Measurements from ENCODE around the gene PLA2G6. TPM values are rescaled to one million over a fixed set of nuclear protein-coding genes. Genes with fewer than 3 reads are reported as not detected.

Gene PLA2G6
- total and polyA plus RNA-seq, 2 of the 13 experiments (the other 11 are each of a cell fraction or from before 2014, with no cell fraction given): 4.8 to 11.5 TPM

DNA sequence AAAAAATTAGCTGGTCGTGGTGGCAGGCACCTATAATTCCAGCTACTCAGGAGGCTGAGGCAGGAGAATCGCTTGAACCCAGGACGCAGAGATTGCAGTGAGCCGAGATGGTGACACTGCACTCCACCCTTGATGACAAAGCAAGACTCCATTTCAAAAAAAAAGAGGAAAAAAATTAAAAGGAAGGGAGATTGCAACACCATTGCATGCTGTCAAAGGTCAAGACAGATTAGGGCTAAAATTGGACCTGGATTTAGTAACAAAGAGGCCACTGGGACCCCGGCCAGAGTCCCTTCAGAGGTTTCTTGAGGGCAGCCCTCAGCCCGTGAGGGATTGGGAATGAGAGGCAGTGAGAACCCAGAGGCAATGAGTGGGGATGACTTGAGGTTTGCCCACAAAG, 11.9 kb upstream of the PLA2G6 start (continued):
- TF ChIP-seq ZNF234 (CRISPR knock-in tag; conservative IDR thresholded peaks at IDR 0.05): no peak
- no peak for TF ChIP-seq PHF8 (CRISPR knock-in tag; IDR thresholded peaks at IDR 0.05)
- peak; percentile 85; the same call in 1 of the 2 replicates for TF ChIP-seq NR2F2 (IDR thresholded peaks at IDR 0.05; ENCODE audit: borderline replicate concordance, low read depth)
- no peak for TF ChIP-seq RFX5 (IDR thresholded peaks at IDR 0.05; ENCODE audit: low read depth, low read length)
- TF ChIP-seq, protein P1, sequence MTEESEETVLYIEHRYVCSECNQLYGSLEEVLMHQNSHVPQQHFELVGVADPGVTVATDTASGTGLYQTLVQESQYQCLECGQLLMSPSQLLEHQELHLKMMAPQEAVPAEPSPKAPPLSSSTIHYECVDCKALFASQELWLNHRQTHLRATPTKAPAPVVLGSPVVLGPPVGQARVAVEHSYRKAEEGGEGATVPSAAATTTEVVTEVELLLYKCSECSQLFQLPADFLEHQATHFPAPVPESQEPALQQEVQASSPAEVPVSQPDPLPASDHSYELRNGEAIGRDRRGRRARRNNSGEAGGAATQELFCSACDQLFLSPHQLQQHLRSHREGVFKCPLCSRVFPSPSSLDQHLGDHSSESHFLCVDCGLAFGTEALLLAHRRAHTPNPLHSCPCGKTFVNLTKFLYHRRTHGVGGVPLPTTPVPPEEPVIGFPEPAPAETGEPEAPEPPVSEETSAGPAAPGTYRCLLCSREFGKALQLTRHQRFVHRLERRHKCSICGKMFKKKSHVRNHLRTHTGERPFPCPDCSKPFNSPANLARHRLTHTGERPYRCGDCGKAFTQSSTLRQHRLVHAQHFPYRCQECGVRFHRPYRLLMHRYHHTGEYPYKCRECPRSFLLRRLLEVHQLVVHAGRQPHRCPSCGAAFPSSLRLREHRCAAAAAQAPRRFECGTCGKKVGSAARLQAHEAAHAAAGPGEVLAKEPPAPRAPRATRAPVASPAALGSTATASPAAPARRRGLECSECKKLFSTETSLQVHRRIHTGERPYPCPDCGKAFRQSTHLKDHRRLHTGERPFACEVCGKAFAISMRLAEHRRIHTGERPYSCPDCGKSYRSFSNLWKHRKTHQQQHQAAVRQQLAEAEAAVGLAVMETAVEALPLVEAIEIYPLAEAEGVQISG (CRISPR knock-in tag; IDR thresholded peaks at IDR 0.05): no peak
- no peak for TF ChIP-seq PHB2 (IDR thresholded peaks at IDR 0.05; ENCODE audit: partially characterized antibody)
- TF ChIP-seq, protein P2, sequence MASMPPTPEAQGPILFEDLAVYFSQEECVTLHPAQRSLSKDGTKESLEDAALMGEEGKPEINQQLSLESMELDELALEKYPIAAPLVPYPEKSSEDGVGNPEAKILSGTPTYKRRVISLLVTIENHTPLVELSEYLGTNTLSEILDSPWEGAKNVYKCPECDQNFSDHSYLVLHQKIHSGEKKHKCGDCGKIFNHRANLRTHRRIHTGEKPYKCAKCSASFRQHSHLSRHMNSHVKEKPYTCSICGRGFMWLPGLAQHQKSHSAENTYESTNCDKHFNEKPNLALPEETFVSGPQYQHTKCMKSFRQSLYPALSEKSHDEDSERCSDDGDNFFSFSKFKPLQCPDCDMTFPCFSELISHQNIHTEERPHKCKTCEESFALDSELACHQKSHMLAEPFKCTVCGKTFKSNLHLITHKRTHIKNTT (CRISPR knock-in tag; IDR thresholded peaks at IDR 0.05): no peak
- TF ChIP-seq, protein P3, sequence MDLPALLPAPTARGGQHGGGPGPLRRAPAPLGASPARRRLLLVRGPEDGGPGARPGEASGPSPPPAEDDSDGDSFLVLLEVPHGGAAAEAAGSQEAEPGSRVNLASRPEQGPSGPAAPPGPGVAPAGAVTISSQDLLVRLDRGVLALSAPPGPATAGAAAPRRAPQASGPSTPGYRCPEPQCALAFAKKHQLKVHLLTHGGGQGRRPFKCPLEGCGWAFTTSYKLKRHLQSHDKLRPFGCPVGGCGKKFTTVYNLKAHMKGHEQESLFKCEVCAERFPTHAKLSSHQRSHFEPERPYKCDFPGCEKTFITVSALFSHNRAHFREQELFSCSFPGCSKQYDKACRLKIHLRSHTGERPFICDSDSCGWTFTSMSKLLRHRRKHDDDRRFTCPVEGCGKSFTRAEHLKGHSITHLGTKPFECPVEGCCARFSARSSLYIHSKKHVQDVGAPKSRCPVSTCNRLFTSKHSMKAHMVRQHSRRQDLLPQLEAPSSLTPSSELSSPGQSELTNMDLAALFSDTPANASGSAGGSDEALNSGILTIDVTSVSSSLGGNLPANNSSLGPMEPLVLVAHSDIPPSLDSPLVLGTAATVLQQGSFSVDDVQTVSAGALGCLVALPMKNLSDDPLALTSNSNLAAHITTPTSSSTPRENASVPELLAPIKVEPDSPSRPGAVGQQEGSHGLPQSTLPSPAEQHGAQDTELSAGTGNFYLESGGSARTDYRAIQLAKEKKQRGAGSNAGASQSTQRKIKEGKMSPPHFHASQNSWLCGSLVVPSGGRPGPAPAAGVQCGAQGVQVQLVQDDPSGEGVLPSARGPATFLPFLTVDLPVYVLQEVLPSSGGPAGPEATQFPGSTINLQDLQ (CRISPR knock-in tag; IDR thresholded peaks at IDR 0.05): no peak
- TF ChIP-seq CC2D1A (CRISPR knock-in tag; IDR thresholded peaks at IDR 0.05): no peak
- peak; percentile 52; the same call in 1 of the 2 replicates for TF ChIP-seq PITX1 (CRISPR knock-in tag; IDR thresholded peaks at IDR 0.05)
- TF ChIP-seq, protein P4, sequence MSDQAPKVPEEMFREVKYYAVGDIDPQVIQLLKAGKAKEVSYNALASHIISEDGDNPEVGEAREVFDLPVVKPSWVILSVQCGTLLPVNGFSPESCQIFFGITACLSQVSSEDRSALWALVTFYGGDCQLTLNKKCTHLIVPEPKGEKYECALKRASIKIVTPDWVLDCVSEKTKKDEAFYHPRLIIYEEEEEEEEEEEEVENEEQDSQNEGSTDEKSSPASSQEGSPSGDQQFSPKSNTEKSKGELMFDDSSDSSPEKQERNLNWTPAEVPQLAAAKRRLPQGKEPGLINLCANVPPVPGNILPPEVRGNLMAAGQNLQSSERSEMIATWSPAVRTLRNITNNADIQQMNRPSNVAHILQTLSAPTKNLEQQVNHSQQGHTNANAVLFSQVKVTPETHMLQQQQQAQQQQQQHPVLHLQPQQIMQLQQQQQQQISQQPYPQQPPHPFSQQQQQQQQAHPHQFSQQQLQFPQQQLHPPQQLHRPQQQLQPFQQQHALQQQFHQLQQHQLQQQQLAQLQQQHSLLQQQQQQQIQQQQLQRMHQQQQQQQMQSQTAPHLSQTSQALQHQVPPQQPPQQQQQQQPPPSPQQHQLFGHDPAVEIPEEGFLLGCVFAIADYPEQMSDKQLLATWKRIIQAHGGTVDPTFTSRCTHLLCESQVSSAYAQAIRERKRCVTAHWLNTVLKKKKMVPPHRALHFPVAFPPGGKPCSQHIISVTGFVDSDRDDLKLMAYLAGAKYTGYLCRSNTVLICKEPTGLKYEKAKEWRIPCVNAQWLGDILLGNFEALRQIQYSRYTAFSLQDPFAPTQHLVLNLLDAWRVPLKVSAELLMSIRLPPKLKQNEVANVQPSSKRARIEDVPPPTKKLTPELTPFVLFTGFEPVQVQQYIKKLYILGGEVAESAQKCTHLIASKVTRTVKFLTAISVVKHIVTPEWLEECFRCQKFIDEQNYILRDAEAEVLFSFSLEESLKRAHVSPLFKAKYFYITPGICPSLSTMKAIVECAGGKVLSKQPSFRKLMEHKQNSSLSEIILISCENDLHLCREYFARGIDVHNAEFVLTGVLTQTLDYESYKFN (CRISPR knock-in tag; conservative IDR thresholded peaks at IDR 0.05): peak; percentile 44; the same call in 1 of the 2 replicates
- no peak for TF ChIP-seq MTF1 (CRISPR knock-in tag; IDR thresholded peaks at IDR 0.05)
- TF ChIP-seq SOX6 (IDR thresholded peaks at IDR 0.05): no peak
- TF ChIP-seq SOX6 (CRISPR knock-in tag; IDR thresholded peaks at IDR 0.05): peak; percentile 71
- no peak for TF ChIP-seq SRY (CRISPR knock-in tag; IDR thresholded peaks at IDR 0.05)
- no peak for TF ChIP-seq NPAS2 (CRISPR knock-in tag; IDR thresholded peaks at IDR 0.05; ENCODE audit: borderline replicate concordance)
- TF ChIP-seq EP300 (IDR thresholded peaks at IDR 0.05; ENCODE audit: low read depth in 2 of 2, low read length in 2 of 2): peak in 1 of 2 experiments; percentile 75; a peak in 2 of 4 replicates
- TF ChIP-seq EP300 (CRISPR knock-in tag; IDR thresholded peaks at IDR 0.05; ENCODE audit: borderline replicate concordance): no peak
- no peak for TF ChIP-seq KMT2A (CRISPR knock-in tag; IDR thresholded peaks at IDR 0.05)
- TF ChIP-seq ZNF20 (CRISPR knock-in tag; IDR thresholded peaks at IDR 0.05): no peak
- TF ChIP-seq ZNF34 (CRISPR knock-in tag; IDR thresholded peaks at IDR 0.05; ENCODE audit: borderline replicate concordance): no peak
- TF ChIP-seq FOSL2 (CRISPR knock-in tag; IDR thresholded peaks at IDR 0.05): no peak; the same call in 1 of the 2 replicates
- no peak for TF ChIP-seq ZNF224 (CRISPR knock-in tag; IDR thresholded peaks at IDR 0.05)
